Measurements from ENCODE around the gene MEF2A. TPM values are rescaled to one million over a fixed set of nuclear protein-coding genes. Genes with fewer than 3 reads are reported as not detected.

Gene MEF2A
- total and polyA plus RNA-seq, 4 experiments from 2014 or later: 11.4 to 27.8 (median 22.7) TPM

DNA sequence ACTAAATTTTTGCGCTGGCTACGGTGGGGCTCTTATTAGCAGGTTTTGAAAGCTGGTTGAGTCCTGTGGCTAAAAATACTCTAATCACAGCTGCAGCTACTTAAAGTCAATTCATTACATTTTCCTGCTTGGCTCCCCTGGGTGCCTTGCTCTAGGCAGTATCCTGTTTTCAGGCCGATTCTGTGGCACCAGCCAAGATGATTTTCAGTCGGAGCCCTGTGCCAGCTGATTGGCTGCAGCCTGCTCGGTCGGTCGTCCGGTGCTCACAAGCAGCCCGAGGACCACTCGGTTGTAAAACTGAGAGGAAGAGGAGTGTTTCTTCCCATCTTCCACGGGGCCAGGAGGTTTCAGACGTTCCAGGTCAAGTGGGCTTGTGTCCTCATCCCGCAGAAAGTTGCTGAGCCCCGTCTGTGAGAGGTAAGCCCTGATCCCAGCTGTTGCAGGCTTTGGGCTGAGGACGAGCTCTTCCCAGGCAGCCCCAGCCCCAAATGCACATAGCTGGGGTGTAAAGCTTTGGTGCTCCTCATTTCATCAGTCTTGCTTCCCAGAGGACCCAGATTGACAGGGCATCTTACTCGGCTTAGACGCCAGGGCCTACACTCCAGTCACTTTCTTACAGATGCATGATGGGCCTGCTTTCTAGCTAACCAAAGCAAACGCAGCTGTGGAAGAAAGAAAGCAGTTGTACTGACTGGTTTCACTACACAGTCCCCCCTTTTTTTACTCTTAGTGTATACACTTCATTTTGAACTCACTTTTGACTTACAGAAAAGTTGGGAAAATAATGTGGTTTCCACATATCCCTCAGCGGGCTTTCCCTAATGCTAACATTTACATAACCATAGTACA lies 151.6 kb downstream of the MEF2A start:
- Histone ChIP-seq H3K36me3 (ENCODE audit: insufficient read depth, low read length) (no peaks in the 10 kb centered on the region), H3K9me3 (ENCODE audit: control insufficient read depth in 1 of 2, low read length in 2 of 2) (no peaks in the 10 kb centered on the region), H3K27me3 (ENCODE audit: insufficient read depth, low read length) (no peaks in the 10 kb centered on the region), H3K4me3 (ENCODE audit: low read length in 2 of 2) (no peak overlapping the region), H3K4me1 (ENCODE audit: insufficient read depth, low read length) (peaks cover 23% of the 10 kb centered on the region), H3K27ac (ENCODE audit: low read depth, low read length) (no peak overlapping the region)
- H3K9me3 Mint-ChIP-seq: peaks cover 0 to 3% (median 0%) of the 10 kb centered on the region in 8 donors
- DNase-seq: no peak
- ChIA-PET POLR2A (ENCODE audit: partially characterized antibody) (interaction anchor here (1.0 to 1.1 kb wide), 2 partner anchors 13 to 16 kb away, joined by 4 read pairs; partner anchors contain the start of gene LYSMD4), CTCF (ENCODE audit: partially characterized antibody) (interaction anchor here (0.6 to 5.6 kb wide), 4 partner anchors 8 to 445 kb away, joined by 4 to 45 read pairs (median 8); partner anchors contain the start of gene LYSMD4)
- no peak overlapping the region for H3K4me3 Mint-ChIP-seq
- H3K27ac Mint-ChIP-seq: peak overlapping the region in 1 of 7 donors; percentile 24
- no peaks in the 10 kb centered on the region for H3K27me3 Mint-ChIP-seq
- peaks cover 7 to 20% of the 10 kb centered on the region in 2 donors for H3K36me3 Mint-ChIP-seq
- intact Hi-C loops (cut with micrococcal nuclease): no loop called here
- peaks cover 23 to 32% (median 29%) of the 10 kb centered on the region in 4 donors for H3K4me1 Mint-ChIP-seq

- Histone ChIP-seq H3K27ac (ENCODE audit: low read depth, low read length) (no peak overlapping the region), H3K4me3 (ENCODE audit: low read length in 2 of 2) (no peak overlapping the region), H3K36me3 (ENCODE audit: insufficient read depth, low read length) (no peaks in the 10 kb centered on the region), H3K4me1 (ENCODE audit: insufficient read depth, low read length) (peaks cover 23% of the 10 kb centered on the region), H3K27me3 (ENCODE audit: insufficient read depth, low read length) (no peaks in the 10 kb centered on the region), H3K9me3 (ENCODE audit: control insufficient read depth in 1 of 2, low read length in 2 of 2) (no peaks in the 10 kb centered on the region)
- no peaks in the 10 kb centered on the region for H3K27me3 Mint-ChIP-seq
- H3K9me3 Mint-ChIP-seq: peaks cover 0 to 3% (median 0%) of the 10 kb centered on the region in 8 donors
- ChIA-PET CTCF (ENCODE audit: partially characterized antibody) (interaction anchor here (1.0 to 2.0 kb wide), 3 partner anchors 37 to 446 kb away, joined by 3 to 7 read pairs (median 4); no protein-coding TSS in a partner anchor), POLR2A (ENCODE audit: partially characterized antibody) (interaction anchor here (1.0 kb wide), 1 partner anchor 14 kb away, joined by 4 read pairs; no protein-coding TSS in a partner anchor)
- peaks cover 0 to 14% of the 10 kb centered on the region in 2 donors for H3K36me3 Mint-ChIP-seq
- no peak overlapping the region for H3K27ac Mint-ChIP-seq
- no peak overlapping the region for H3K4me3 Mint-ChIP-seq
- DNase-seq: no peak
- intact Hi-C loops (cut with micrococcal nuclease): no loop called here
- H3K4me1 Mint-ChIP-seq: peaks cover 23 to 32% (median 28%) of the 10 kb centered on the region in 4 donors
Measured at GRCh38 chr15:99718421-99718820, 152.6 kb downstream of the MEF2A start.

DNA sequence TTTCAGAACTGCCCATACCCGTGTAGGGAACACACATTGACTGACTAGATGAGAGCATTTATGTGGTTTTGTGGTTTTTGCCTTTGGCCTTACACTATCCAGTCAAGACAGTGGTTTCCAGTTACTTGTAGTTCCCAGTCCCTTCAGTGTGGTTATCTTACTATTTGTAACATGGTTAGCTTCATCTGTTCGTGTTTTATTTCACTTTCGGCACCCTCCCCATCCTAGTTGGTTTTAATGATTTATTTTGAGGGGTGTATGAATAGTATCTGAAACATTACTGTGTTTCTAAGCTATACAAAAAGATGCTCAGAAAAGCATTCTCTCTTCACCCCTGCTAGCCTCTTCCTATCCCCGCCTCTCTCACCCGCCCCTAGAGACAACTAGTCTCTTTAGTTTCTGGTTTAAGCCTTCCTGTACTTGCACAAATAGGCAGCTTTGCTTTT lies 153.3 kb downstream of the MEF2A start:
- peak overlapping the region in 2 of 8 donors; percentile 41 to 55 for H3K4me3 Mint-ChIP-seq
- H3K9me3 Mint-ChIP-seq: peaks cover 0 to 3% (median 0%) of the 10 kb centered on the region in 8 donors
- H3K27ac Mint-ChIP-seq: peak overlapping the region in 3 of 7 donors; percentile 4 to 74 (median 38)

GRCh38 chr15:99720533-99720932 lies 154.7 kb downstream of the MEF2A start:
- no peaks in the 10 kb centered on the region for H3K27me3 Mint-ChIP-seq
- Histone ChIP-seq H3K4me3 (ENCODE audit: low read length in 2 of 2) (no peak overlapping the region), H3K27me3 (ENCODE audit: insufficient read depth, low read length) (no peaks in the 10 kb centered on the region), H3K27ac (ENCODE audit: low read depth, low read length) (no peak overlapping the region), H3K4me1 (ENCODE audit: insufficient read depth, low read length) (peaks cover 23% of the 10 kb centered on the region), H3K36me3 (ENCODE audit: insufficient read depth, low read length) (no peaks in the 10 kb centered on the region), H3K9me3 (ENCODE audit: control insufficient read depth in 1 of 2, low read length in 2 of 2) (no peaks in the 10 kb centered on the region)
- no peak for DNase-seq
- H3K4me3 Mint-ChIP-seq: peak overlapping the region; percentile 45 to 84 (median 72)
- H3K9me3 Mint-ChIP-seq: peaks cover 0 to 3% (median 0%) of the 10 kb centered on the region in 8 donors
- H3K4me1 Mint-ChIP-seq: peaks cover 23 to 32% (median 28%) of the 10 kb centered on the region in 4 donors
- ChIA-PET POLR2A (ENCODE audit: partially characterized antibody) (interaction anchor here (1.4 to 2.4 kb wide), 2 partner anchors 13 to 14 kb away, joined by 3 to 13 read pairs; partner anchors contain the start of gene LYSMD4), CTCF (ENCODE audit: partially characterized antibody) (no interaction called here)
- H3K27ac Mint-ChIP-seq: peak overlapping the region; percentile 19 to 88 (median 71)
- H3K36me3 Mint-ChIP-seq: peaks cover 0 to 3% of the 10 kb centered on the region in 2 donors
- intact Hi-C loops (cut with micrococcal nuclease): loop anchor here (2.0 kb wide), 1 partner anchor 14 kb away; no protein-coding TSS in a partner anchor

More for the DNA sequence above, 153.3 kb downstream of the MEF2A start:
- H3K27ac ChIP-seq (ENCODE audit: low read depth, low read length): no peak overlapping the region
- Mint-ChIP-seq H3K27me3 (no peaks in the 10 kb centered on the region), H3K36me3 (peaks cover 0 to 13% of the 10 kb centered on the region in 2 donors), H3K4me1 (peaks cover 23 to 32% (median 28%) of the 10 kb centered on the region in 4 donors)
- intact Hi-C loops (cut with micrococcal nuclease): no loop called here
- H3K27me3 ChIP-seq (ENCODE audit: insufficient read depth, low read length): no peaks in the 10 kb centered on the region
- no peaks in the 10 kb centered on the region for H3K36me3 ChIP-seq (ENCODE audit: insufficient read depth, low read length)
- POLR2A ChIA-PET (ENCODE audit: partially characterized antibody): no interaction called here
- H3K4me1 ChIP-seq (ENCODE audit: insufficient read depth, low read length): peaks cover 23% of the 10 kb centered on the region
- CTCF ChIA-PET (ENCODE audit: partially characterized antibody): interaction anchor here (1.0 to 2.0 kb wide), 3 partner anchors 36 to 446 kb away, joined by 3 to 7 read pairs (median 4); no protein-coding TSS in a partner anchor
- no peaks in the 10 kb centered on the region for H3K9me3 ChIP-seq (ENCODE audit: control insufficient read depth in 1 of 2, low read length in 2 of 2)
- no peak for DNase-seq
- H3K4me3 ChIP-seq (ENCODE audit: low read length in 2 of 2): no peak overlapping the region

DNA sequence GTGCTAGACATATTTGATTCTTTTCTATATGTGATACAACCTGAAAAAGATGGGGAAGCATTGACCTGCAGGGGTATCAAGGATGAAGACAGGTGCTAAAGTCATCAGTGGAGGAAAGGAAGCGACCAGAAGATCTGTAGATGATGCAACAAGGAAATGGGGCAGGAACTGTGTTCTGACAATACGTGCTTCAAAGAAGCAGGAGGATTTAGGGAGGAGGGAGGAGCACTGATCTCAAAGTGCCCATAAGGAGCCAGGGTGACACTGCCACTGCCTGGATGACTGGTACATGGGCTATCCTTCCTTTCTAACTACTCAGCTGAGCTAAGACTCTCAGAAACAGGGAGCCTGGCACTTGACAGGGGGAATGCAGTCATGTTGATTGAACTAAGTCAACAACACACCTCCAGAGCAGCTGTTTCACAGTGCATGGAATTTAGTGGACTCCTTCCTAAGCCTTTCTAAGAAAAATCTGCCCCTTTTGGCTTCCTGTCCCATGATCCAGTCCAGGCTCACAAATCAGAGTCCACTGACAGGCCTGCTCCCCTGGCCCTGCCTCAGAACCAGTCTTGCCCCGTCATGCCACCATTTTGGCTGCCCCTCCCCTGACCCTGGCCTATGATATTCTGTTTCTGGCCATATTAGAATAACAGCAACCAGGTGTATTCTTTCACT lies 155.5 kb downstream of the MEF2A start:
- Histone ChIP-seq H3K27me3 (ENCODE audit: insufficient read depth, low read length) (no peaks in the 10 kb centered on the region), H3K36me3 (ENCODE audit: insufficient read depth, low read length) (no peaks in the 10 kb centered on the region), H3K9me3 (ENCODE audit: control insufficient read depth in 1 of 2, low read length in 2 of 2) (no peaks in the 10 kb centered on the region), H3K4me1 (ENCODE audit: insufficient read depth, low read length) (peaks cover 23% of the 10 kb centered on the region), H3K4me3 (ENCODE audit: low read length in 2 of 2) (no peak overlapping the region), H3K27ac (ENCODE audit: low read depth, low read length) (no peak overlapping the region)
- no peaks in the 10 kb centered on the region for H3K27me3 Mint-ChIP-seq
- ChIA-PET POLR2A (ENCODE audit: partially characterized antibody) (interaction anchor here (1.4 to 2.4 kb wide), 2 partner anchors 12 to 15 kb away, joined by 3 to 13 read pairs; partner anchors contain the start of gene LYSMD4), CTCF (ENCODE audit: partially characterized antibody) (no interaction called here)
- H3K27ac Mint-ChIP-seq: peak overlapping the region; percentile 19 to 81 (median 43)
- intact Hi-C loops (cut with micrococcal nuclease): loop anchor here (2.0 kb wide), 1 partner anchor 14 kb away; no protein-coding TSS in a partner anchor
- DNase-seq: no peak
- peaks cover 23 to 32% (median 28%) of the 10 kb centered on the region in 4 donors for H3K4me1 Mint-ChIP-seq
- H3K4me3 Mint-ChIP-seq: peak overlapping the region in 7 of 8 donors; percentile 24 to 84 (median 70)
- H3K9me3 Mint-ChIP-seq: peaks cover 0 to 3% (median 0%) of the 10 kb centered on the region in 8 donors
- H3K36me3 Mint-ChIP-seq: no peaks in the 10 kb centered on the region

- Mint-ChIP-seq H3K9me3 (peaks cover 0 to 3% (median 0%) of the 10 kb centered on the region in 8 donors), H3K4me1 (peaks cover 23 to 32% (median 28%) of the 10 kb centered on the region in 4 donors), H3K4me3 (no peak overlapping the region), H3K27ac (peak overlapping the region in 2 of 7 donors; percentile 22 to 39), H3K27me3 (no peaks in the 10 kb centered on the region), H3K36me3 (peaks cover 0 to 6% of the 10 kb centered on the region in 2 donors)
- Histone ChIP-seq H3K9me3 (ENCODE audit: control insufficient read depth in 1 of 2, low read length in 2 of 2) (no peaks in the 10 kb centered on the region), H3K27me3 (ENCODE audit: insufficient read depth, low read length) (no peaks in the 10 kb centered on the region), H3K27ac (ENCODE audit: low read depth, low read length) (no peak overlapping the region), H3K4me1 (ENCODE audit: insufficient read depth, low read length) (peaks cover 23% of the 10 kb centered on the region), H3K36me3 (ENCODE audit: insufficient read depth, low read length) (no peaks in the 10 kb centered on the region), H3K4me3 (ENCODE audit: low read length in 2 of 2) (no peak overlapping the region)
- POLR2A ChIA-PET (ENCODE audit: partially characterized antibody): interaction anchor here (2.4 kb wide), 1 partner anchor 11 kb away, joined by 13 read pairs; the partner anchor contains the start of gene LYSMD4
- DNase-seq: no peak
- intact Hi-C loops (cut with micrococcal nuclease): loop anchor here (2.0 kb wide), 1 partner anchor 15 kb away; no protein-coding TSS in a partner anchor
- CTCF ChIA-PET (ENCODE audit: partially characterized antibody): no interaction called here
Measured at GRCh38 chr15:99721896-99722295, 156.1 kb downstream of the MEF2A start.
